HG03378 (cell line): ENCODE data around the gene LGALS14.
"Not testable (repeated sequence)": the region's sequence is repeated elsewhere in the genome, so short reads cannot be mapped to it uniquely, and the experiment has no call there.

ENCODE experiments used
- ATAC-seq: cut with Tn5 transposase; IDR thresholded peaks from one replicate; pipeline ENCODE4 v1.9.1; 2021; ENCODE audit warnings: mild to moderate bottlenecking, moderate library complexity; ENCODE audit not compliant: unreplicated experiment

LGALS14 gene

GRCh38 chr19:39692822-39693221, 11.5 kb upstream of the LGALS14 start:
- ATAC-seq = no peak

- no peak for ATAC-seq
Measured at GRCh38 chr19:39695759-39696158, 8.5 kb upstream of the LGALS14 start.

- no peak for ATAC-seq
Measured at GRCh38 chr19:39696387-39696786, 7.9 kb upstream of the LGALS14 start.

GRCh38 chr19:39698535-39698934, 5.7 kb upstream of the LGALS14 start:
- no peak for ATAC-seq

- ATAC-seq = no peak
Measured at GRCh38 chr19:39701291-39701690, 3.0 kb upstream of the LGALS14 start.

- ATAC-seq = no peak
Measured at GRCh38 chr19:39705578-39706188, 1.4 kb downstream of the LGALS14 start.

- ATAC-seq = no peak
Measured at GRCh38 chr19:39708594-39708993, 4.3 kb downstream of the LGALS14 start.

GRCh38 chr19:39709026-39709872, 5.0 kb downstream of the LGALS14 start:
- no peak for ATAC-seq

- ATAC-seq = no peak
Measured at GRCh38 chr19:39710333-39710890, 6.1 kb downstream of the LGALS14 start.

GRCh38 chr19:39720144-39720543, 15.9 kb downstream of the LGALS14 start:
- ATAC-seq = not testable (repeated sequence)

- ATAC-seq = no peak
Measured at GRCh38 chr19:39725995-39726394, 21.7 kb downstream of the LGALS14 start.

GRCh38 chr19:39727070-39727800, 23.0 kb downstream of the LGALS14 start:
- no peak for ATAC-seq

GRCh38 chr19:39728040-39728439, 23.8 kb downstream of the LGALS14 start:
- ATAC-seq = no peak

- ATAC-seq = no peak
Measured at GRCh38 chr19:39729594-39729993, 25.3 kb downstream of the LGALS14 start.

- ATAC-seq = no peak
Measured at GRCh38 chr19:39731685-39732084, 27.4 kb downstream of the LGALS14 start.

- no peak for ATAC-seq
Measured at GRCh38 chr19:39733841-39734240, 29.6 kb downstream of the LGALS14 start.

GRCh38 chr19:39735688-39736087, 31.4 kb downstream of the LGALS14 start:
- ATAC-seq = no peak

GRCh38 chr19:39736088-39736487, 31.8 kb downstream of the LGALS14 start:
- ATAC-seq = no peak

- ATAC-seq = no peak
Measured at GRCh38 chr19:39737351-39737750, 33.1 kb downstream of the LGALS14 start.

- ATAC-seq = no peak
Measured at GRCh38 chr19:39737891-39738290, 33.6 kb downstream of the LGALS14 start, which contains the start of gene CLC. CLC (minus strand) TSS chr19:39738029; CDS start chr19:39737952, 77 bp downstream.

- no peak for ATAC-seq
Measured at GRCh38 chr19:39738814-39739213, 34.5 kb downstream of the LGALS14 start.
